ENCODE data around the gene CLDN4.

GRCh38 chr7:73844848-73845460 lies 14.2 kb downstream of the CLDN4 start:
- TF ChIP-seq, protein P1, sequence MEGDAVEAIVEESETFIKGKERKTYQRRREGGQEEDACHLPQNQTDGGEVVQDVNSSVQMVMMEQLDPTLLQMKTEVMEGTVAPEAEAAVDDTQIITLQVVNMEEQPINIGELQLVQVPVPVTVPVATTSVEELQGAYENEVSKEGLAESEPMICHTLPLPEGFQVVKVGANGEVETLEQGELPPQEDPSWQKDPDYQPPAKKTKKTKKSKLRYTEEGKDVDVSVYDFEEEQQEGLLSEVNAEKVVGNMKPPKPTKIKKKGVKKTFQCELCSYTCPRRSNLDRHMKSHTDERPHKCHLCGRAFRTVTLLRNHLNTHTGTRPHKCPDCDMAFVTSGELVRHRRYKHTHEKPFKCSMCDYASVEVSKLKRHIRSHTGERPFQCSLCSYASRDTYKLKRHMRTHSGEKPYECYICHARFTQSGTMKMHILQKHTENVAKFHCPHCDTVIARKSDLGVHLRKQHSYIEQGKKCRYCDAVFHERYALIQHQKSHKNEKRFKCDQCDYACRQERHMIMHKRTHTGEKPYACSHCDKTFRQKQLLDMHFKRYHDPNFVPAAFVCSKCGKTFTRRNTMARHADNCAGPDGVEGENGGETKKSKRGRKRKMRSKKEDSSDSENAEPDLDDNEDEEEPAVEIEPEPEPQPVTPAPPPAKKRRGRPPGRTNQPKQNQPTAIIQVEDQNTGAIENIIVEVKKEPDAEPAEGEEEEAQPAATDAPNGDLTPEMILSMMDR (IDR thresholded peaks at IDR 0.05) = no peak
- TF ChIP-seq POLR2A (IDR thresholded peaks at IDR 0.05) = no peak
